Karpas-422 (cell line): Measurements from ENCODE around the gene BSPRY. TPM values are rescaled to one million over a fixed set of nuclear protein-coding genes. Genes with fewer than 3 reads are reported as not detected.
"Not testable (repeated sequence)": the region's sequence is repeated elsewhere in the genome, so short reads cannot be mapped to it uniquely, and the experiment has no call there.

Experiments
- DNase-seq: peaks from one replicate; pipeline ENCODE4 v3.0.0-alpha.2; 2015
- H2AFZ ChIP-seq: fragments of 200-600 bp; sonication (generic); 2 replicates; pipeline ENCODE4 v1.6.1; 2014; ENCODE audit warnings: antibody characterized with exemption, low read length, mixed read lengths
- H3K27ac ChIP-seq: fragments of 200-600 bp; sonication (generic); 2 replicates; pipeline ENCODE4 v1.5.1; 2014; ENCODE audit warnings: mild to moderate bottlenecking, low read length, moderate library complexity
- H3K27me3 ChIP-seq: fragments of 200-600 bp; sonication (generic); 2 replicates; pipeline ENCODE4 v1.6.1; 2014; ENCODE audit warnings: low read length, mixed read lengths
- H3K36me3 ChIP-seq: fragments of 200-600 bp; sonication (generic); 2 replicates; pipeline ENCODE4 v1.6.1; 2014; ENCODE audit warnings: low read length, mixed read lengths; ENCODE audit not compliant: insufficient read depth
- H3K4me1 ChIP-seq: fragments of 200-600 bp; sonication (generic); 2 replicates; pipeline ENCODE4 v1.6.1; 2014; ENCODE audit warnings: mild to moderate bottlenecking, low read length, mixed read lengths
- H3K4me2 ChIP-seq: fragments of 200-600 bp; sonication (generic); 2 replicates; pipeline ENCODE4 v1.6.1; 2014; ENCODE audit warnings: low read length, low read depth, mild to moderate bottlenecking; ENCODE audit not compliant: poor library complexity, severe bottlenecking
- H3K4me3 ChIP-seq: fragments of 200-600 bp; sonication (generic); 2 replicates; pipeline ENCODE4 v1.5.1; 2014; ENCODE audit warnings: mild to moderate bottlenecking, antibody characterized with exemption, low read length, mixed read lengths
- H3K79me2 ChIP-seq: fragments of 200-600 bp; sonication (generic); 2 replicates; pipeline ENCODE4 v1.6.1; 2014; ENCODE audit warnings: mild to moderate bottlenecking, low read length, mixed read lengths
- H3K9ac ChIP-seq: fragments of 200-600 bp; sonication (generic); 2 replicates; pipeline ENCODE4 v1.6.0; 2014; ENCODE audit warnings: low read length
- H3K9me2 ChIP-seq: fragments of 200-600 bp; sonication (generic), shearing (Covaris generic); replicated peaks from 2 replicates; pipeline ENCODE4 v1.6.0; 2014; ENCODE audit warnings: mild to moderate bottlenecking, low read length, moderate library complexity; ENCODE audit not compliant: insufficient read depth
- H3K9me3 ChIP-seq: fragments of 300-700, 200-600 bp; sonication (generic); 2 replicates; pipeline ENCODE4 v1.6.1; 2014; ENCODE audit warnings: low read length, mixed read lengths
- H4K20me1 ChIP-seq: fragments of 200-600 bp; sonication (generic); 2 replicates; pipeline ENCODE4 v1.6.1; 2014; ENCODE audit warnings: mild to moderate bottlenecking, antibody characterized with exemption, low read length, low read depth; ENCODE audit not compliant: insufficient read depth
- total RNA-seq: library from RNA; depleted of rRNA; stranded (reverse); fragments of >200 nt; shearing (Covaris generic); gene quantifications from 2 replicates; pipeline ENCODE4 v1.2.3, GENCODE V29; 2014; ENCODE audit warnings: low replicate concordance

BSPRY gene
- total RNA-seq, 1 experiment from 2014 or later, result not detected

- no peak overlapping the region for H3K9ac ChIP-seq
- no peak for DNase-seq
- no peaks in the 10 kb centered on the region for H3K36me3 ChIP-seq
- H4K20me1 ChIP-seq, result no peaks in the 10 kb centered on the region
- no peaks in the 10 kb centered on the region for H3K9me2 ChIP-seq
- no peak overlapping the region for H2AFZ ChIP-seq
- no peaks in the 10 kb centered on the region for H3K4me1 ChIP-seq
- no peaks in the 10 kb centered on the region for H3K27me3 ChIP-seq
- H3K4me3 ChIP-seq, result no peak overlapping the region
- no peaks in the 10 kb centered on the region for H3K79me2 ChIP-seq
- H3K4me2 ChIP-seq, result no peak overlapping the region
- no peaks in the 10 kb centered on the region for H3K9me3 ChIP-seq
- H3K27ac ChIP-seq, result no peak overlapping the region
Measured at GRCh38 chr9:113359385-113359784, 10.0 kb downstream of the BSPRY start.

GRCh38 chr9:113360242-113360842 is 11.0 kb downstream of the BSPRY start:
- no peaks in the 10 kb centered on the region for H3K4me1 ChIP-seq
- no peak overlapping the region for H2AFZ ChIP-seq
- no peaks in the 10 kb centered on the region for H4K20me1 ChIP-seq
- H3K27ac ChIP-seq, result no peak overlapping the region
- no peaks in the 10 kb centered on the region for H3K9me2 ChIP-seq
- no peak overlapping the region for H3K9ac ChIP-seq
- H3K9me3 ChIP-seq, result no peaks in the 10 kb centered on the region
- DNase-seq, result no peak
- H3K79me2 ChIP-seq, result no peaks in the 10 kb centered on the region
- no peaks in the 10 kb centered on the region for H3K36me3 ChIP-seq
- H3K4me3 ChIP-seq, result no peak overlapping the region
- H3K27me3 ChIP-seq, result no peaks in the 10 kb centered on the region
- no peak overlapping the region for H3K4me2 ChIP-seq

- H3K79me2 ChIP-seq, result no peaks in the 10 kb centered on the region
- DNase-seq, result no peak
- no peak overlapping the region for H2AFZ ChIP-seq
- H3K4me2 ChIP-seq, result no peak overlapping the region
- H3K9me2 ChIP-seq, result no peaks in the 10 kb centered on the region
- no peaks in the 10 kb centered on the region for H3K27me3 ChIP-seq
- H3K27ac ChIP-seq, result no peak overlapping the region
- H3K4me1 ChIP-seq, result no peaks in the 10 kb centered on the region
- no peaks in the 10 kb centered on the region for H3K9me3 ChIP-seq
- H3K4me3 ChIP-seq, result no peak overlapping the region
- no peak overlapping the region for H3K9ac ChIP-seq
- H4K20me1 ChIP-seq, result no peaks in the 10 kb centered on the region
- H3K36me3 ChIP-seq, result no peaks in the 10 kb centered on the region
Measured at GRCh38 chr9:113361304-113362018, 12.1 kb downstream of the BSPRY start.

- Histone ChIP-seq H2AFZ (no peak overlapping the region), H3K36me3 (no peaks in the 10 kb centered on the region), H3K4me3 (no peak overlapping the region), H3K27me3 (no peaks in the 10 kb centered on the region), H3K9me2 (no peaks in the 10 kb centered on the region), H3K4me2 (no peak overlapping the region), H3K9me3 (no peaks in the 10 kb centered on the region), H3K27ac (no peak overlapping the region), H3K79me2 (no peaks in the 10 kb centered on the region), H3K9ac (no peak overlapping the region), H3K4me1 (no peaks in the 10 kb centered on the region), H4K20me1 (no peaks in the 10 kb centered on the region)
- DNase-seq, result no peak
Measured at GRCh38 chr9:113363336-113363735, 14.0 kb downstream of the BSPRY start.

GRCh38 chr9:113364951-113365350 is 15.6 kb downstream of the BSPRY start:
- H3K4me1 ChIP-seq, result no peaks in the 10 kb centered on the region
- H3K27ac ChIP-seq, result no peak overlapping the region
- H4K20me1 ChIP-seq, result no peaks in the 10 kb centered on the region
- DNase-seq, result no peak
- H3K4me3 ChIP-seq, result no peak overlapping the region
- H3K27me3 ChIP-seq, result no peaks in the 10 kb centered on the region
- H3K4me2 ChIP-seq, result no peak overlapping the region
- no peaks in the 10 kb centered on the region for H3K9me3 ChIP-seq
- H3K9ac ChIP-seq, result no peak overlapping the region
- H3K36me3 ChIP-seq, result no peaks in the 10 kb centered on the region
- H3K9me2 ChIP-seq, result no peaks in the 10 kb centered on the region
- no peak overlapping the region for H2AFZ ChIP-seq
- H3K79me2 ChIP-seq, result no peaks in the 10 kb centered on the region

GRCh38 chr9:113365652-113366051 is 16.3 kb downstream of the BSPRY start:
- DNase-seq, H3K9me2 ChIP-seq, H3K4me1 ChIP-seq, H3K4me2 ChIP-seq, H3K4me3 ChIP-seq, H3K79me2 ChIP-seq, H3K9ac ChIP-seq, H3K36me3 ChIP-seq, H2AFZ ChIP-seq, H3K27ac ChIP-seq, H4K20me1 ChIP-seq, H3K27me3 ChIP-seq, H3K9me3 ChIP-seq: not testable (repeated sequence)

- H3K36me3 ChIP-seq, result no peaks in the 10 kb centered on the region
- DNase-seq, result no peak
- H3K9me3 ChIP-seq, result no peaks in the 10 kb centered on the region
- no peak overlapping the region for H3K27ac ChIP-seq
- H3K4me2 ChIP-seq, result no peak overlapping the region
- H3K27me3 ChIP-seq, result no peaks in the 10 kb centered on the region
- H3K4me1 ChIP-seq, result no peaks in the 10 kb centered on the region
- H2AFZ ChIP-seq, result no peak overlapping the region
- H3K9ac ChIP-seq, result no peak overlapping the region
- H3K9me2 ChIP-seq, result no peaks in the 10 kb centered on the region
- no peak overlapping the region for H3K4me3 ChIP-seq
- no peaks in the 10 kb centered on the region for H4K20me1 ChIP-seq
- no peaks in the 10 kb centered on the region for H3K79me2 ChIP-seq
Measured at GRCh38 chr9:113368348-113368981, 19.1 kb downstream of the BSPRY start.

GRCh38 chr9:113368982-113369854 is 19.9 kb downstream of the BSPRY start:
- H3K9me2 ChIP-seq, result no peaks in the 10 kb centered on the region
- H3K9me3 ChIP-seq, result no peaks in the 10 kb centered on the region
- no peaks in the 10 kb centered on the region for H3K4me1 ChIP-seq
- no peaks in the 10 kb centered on the region for H4K20me1 ChIP-seq
- no peak overlapping the region for H2AFZ ChIP-seq
- no peak overlapping the region for H3K4me2 ChIP-seq
- no peak for DNase-seq
- H3K4me3 ChIP-seq, result no peak overlapping the region
- no peaks in the 10 kb centered on the region for H3K27me3 ChIP-seq
- no peak overlapping the region for H3K27ac ChIP-seq
- no peaks in the 10 kb centered on the region for H3K79me2 ChIP-seq
- H3K36me3 ChIP-seq, result no peaks in the 10 kb centered on the region
- no peak overlapping the region for H3K9ac ChIP-seq
